AG10803 (cell line): ENCODE data around the gene PNP.
A peak's percentile ranks its signal among the peaks of the same experiment; 100 is the strongest.

Source experiments
- DNase-seq: peaks from one replicate; pipeline ENCODE4 v3.0.0; 2010; ENCODE audit warnings: low read depth
- H3K4me3 ChIP-seq: 2 replicates; pipeline ENCODE4 v1.5.1; 2011; ENCODE audit warnings: mild to moderate bottlenecking, low read length, control low read depth
- CTCF ChIP-seq: conservative IDR thresholded peaks from 2 replicates; pipeline ENCODE4 v1.5.1; 2011; ENCODE audit warnings: mild to moderate bottlenecking, low read length, control low read depth, inconsistent platforms

The PNP gene

DNA sequence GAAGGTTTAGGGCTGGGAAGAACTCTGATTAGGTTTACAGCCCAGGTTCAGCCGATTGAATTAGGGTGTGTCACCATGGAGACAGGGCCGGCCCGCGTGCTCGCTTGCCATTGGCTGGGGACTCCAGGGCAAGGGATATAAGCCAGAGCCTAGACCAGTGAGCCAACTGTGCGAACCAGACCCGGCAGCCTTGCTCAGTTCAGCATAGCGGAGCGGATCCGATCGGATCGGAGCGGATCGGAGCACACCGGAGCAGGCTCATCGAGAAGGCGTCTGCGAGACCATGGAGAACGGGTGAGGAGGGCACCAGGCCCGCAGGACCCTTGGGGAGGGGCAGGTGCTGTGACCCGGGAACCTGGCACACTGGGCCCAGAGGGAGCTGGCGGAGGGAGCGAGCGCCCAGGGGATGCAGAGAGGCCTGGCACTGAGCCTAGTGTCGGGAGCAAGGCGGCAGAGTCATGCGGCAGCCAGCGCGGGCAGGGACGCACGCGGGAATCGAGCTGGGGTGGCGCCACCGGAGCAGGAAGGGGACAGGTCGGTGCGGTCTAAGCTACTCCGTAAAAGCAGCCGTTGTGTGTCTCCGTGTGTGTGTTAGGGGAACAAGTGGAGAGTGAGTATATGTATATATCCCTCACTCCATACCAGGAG, at the start of gene PNP:
Gene PNP, plus strand, starts transcription at position 165 of the 648 bp plus-strand sequence. Its CDS starts 119 bp downstream, at position 284.
- H3K4me3 ChIP-seq, result peak within 1 kb of the TSS; percentile 93

DNA sequence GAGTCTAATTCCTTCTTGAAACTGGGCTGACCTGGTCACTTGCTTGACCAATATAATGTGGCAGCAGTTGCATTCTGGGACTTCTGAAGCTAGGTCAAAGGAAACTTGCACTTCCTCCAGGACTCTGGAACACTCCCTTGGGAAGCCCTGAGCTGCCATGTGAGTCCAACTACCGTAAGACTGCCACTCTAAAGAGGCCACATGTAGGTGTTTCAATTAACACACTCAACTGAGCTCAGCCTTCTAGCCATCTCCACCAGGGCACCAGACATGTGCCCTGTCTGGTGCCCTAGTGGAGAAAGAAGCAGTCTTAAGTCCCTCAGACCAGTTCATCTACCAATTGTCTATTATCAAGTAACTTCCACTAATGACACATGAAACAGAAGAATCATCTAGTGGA, 49.8 kb upstream of the PNP start:
- no peak for DNase-seq
- no peak for TF ChIP-seq CTCF
- no peak overlapping the region for H3K4me3 ChIP-seq

More for the DNA sequence above, at the start of gene PNP:
- TF ChIP-seq CTCF, result no peak
- peak; percentile 82 for DNase-seq

- DNase-seq, result no peak
- TF ChIP-seq CTCF, result no peak
- no peak overlapping the region for H3K4me3 ChIP-seq
These were observed 47.9 kb upstream of the PNP start for GRCh38 chr14:20421267-20421666.

DNA sequence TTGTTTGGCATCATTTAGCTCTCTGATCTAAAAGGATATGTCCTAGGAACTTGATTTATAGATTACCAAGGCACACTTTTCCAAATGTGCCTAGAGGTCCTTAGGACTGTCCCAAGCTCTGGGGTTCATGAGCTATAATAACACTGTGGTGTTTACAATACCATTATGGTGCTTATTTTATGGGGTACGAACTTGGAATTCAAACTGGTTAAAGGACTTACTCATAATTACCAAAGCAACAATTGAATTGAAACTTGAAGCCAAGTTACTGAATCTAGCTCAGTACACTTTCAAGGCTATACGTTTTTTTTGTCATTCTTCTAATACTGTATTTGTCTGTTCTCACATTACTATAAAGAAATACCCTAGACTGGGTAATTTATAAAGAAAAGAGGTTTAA, 46.3 kb upstream of the PNP start:
- no peak for DNase-seq
- no peak overlapping the region for H3K4me3 ChIP-seq
- no peak for TF ChIP-seq CTCF

- no peak for TF ChIP-seq CTCF
- DNase-seq, result no peak
- H3K4me3 ChIP-seq, result no peak overlapping the region
These were observed 44.4 kb upstream of the PNP start for GRCh38 chr14:20424851-20425250.

DNA sequence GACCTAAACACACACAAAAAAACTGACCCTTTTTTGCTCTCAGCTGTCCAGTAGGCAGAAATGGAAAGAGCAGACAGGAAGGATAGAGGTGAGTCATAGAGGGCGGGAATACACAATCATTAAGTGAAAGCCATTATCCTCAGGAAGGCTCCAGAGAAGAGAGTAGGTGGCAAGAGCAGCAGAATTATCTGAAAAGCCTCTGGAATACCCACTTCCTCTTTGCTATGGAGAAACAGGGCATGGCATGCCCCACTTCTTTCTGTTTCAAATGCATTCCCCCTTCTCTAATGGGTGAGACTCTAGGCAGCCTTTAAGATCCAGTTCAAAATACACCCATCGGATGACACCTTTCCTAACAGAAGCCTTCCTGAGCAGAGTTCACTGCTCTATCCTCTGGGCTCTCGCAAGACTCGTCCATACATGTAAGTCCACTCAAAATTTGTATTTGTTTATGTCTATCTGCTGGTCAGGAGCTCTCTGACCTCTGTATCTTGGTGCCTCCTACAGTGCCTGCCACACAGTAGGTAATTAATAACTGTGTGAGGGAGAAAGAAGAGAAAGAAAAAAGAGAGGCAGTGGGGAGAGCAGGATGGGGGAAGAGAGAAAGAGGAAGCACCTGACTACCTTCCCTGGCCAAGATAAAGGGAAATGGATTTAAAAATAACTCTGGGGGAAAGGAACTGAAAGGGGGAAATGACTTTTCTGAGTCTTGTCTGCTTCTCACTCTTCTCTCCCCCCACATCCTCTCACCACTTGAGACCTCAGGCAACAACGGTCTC, 41.8 kb upstream of the PNP start:
- H3K4me3 ChIP-seq, result no peak overlapping the region
- TF ChIP-seq CTCF, result no peak
- DNase-seq, result peak; percentile 37

- DNase-seq, result no peak
- H3K4me3 ChIP-seq, result no peak overlapping the region
- no peak for TF ChIP-seq CTCF
These were observed 41.2 kb upstream of the PNP start for GRCh38 chr14:20428010-20428365.
